Activated CD4-positive, CD25-positive, alpha-beta regulatory T cell treated with anti-CD3 and anti-CD28 coated beads, Interleukin-2, amount 50 U/mL, for 24 hours (primary cell): ENCODE results near the gene CPOX.
"Not testable (repeated sequence)": the region's sequence is repeated elsewhere in the genome, so short reads cannot be mapped to it uniquely, and the experiment has no call there.

Experiments
- ATAC-seq, 2 donors: fragments of 150-1000 bp; cut with Tn5 transposase; one replicate each; pipeline ENCODE4 v1.10.0; 2021; ENCODE audit warnings: mild to moderate bottlenecking in 1 of 2, moderate library complexity in 1 of 2

The CPOX gene

GRCh38 chr3:98561727-98562521 lies 31.5 kb downstream of the CPOX start:
- peak; percentile 15 to 27 for ATAC-seq

DNA sequence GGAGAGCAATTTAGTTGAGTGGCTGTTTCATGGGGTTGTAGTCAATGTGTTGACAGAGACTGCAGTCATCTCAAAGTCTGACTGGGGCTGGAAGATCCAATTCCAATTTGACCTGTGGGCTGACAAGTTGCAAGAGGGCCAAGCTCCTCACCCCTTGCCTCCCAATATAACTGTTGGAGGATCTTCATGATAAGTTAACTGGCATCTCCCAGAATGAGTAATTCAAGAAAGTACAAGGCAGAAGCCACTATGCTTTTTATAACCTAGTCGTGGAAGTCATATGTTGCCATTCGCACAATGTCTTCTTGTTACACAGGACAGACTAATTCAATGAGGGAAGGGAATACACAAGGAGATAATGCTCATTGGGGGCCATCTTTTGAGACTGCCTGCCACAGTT lies 32.5 kb downstream of the CPOX start:
- no peak for ATAC-seq

DNA sequence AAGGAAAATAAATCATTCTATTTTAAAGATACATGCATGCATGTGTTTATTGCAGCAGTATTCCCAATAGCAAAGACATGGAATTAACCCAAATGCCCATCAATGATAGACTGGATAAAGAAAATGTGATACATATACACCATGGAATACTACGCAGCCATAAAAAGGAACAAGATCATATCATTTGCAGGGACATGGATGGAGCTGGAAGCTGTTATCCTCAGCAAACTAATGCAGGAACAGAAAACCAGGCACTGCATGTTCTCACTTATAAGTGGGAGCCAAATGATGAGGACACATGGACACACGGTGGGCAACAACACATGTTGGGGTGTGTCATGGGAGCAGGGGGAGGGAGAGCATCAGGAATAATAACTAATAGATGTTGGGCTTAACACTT lies 33.6 kb downstream of the CPOX start:
- not testable (repeated sequence) for ATAC-seq

- no peak for ATAC-seq
Measured at GRCh38 chr3:98558100-98558827, 35.1 kb downstream of the CPOX start.

- peak; percentile 61 to 66 for ATAC-seq
Measured at GRCh38 chr3:98557324-98558010, 35.9 kb downstream of the CPOX start.

GRCh38 chr3:98556164-98557130 lies 37.0 kb downstream of the CPOX start:
- ATAC-seq, result peak; percentile 81 to 82

- ATAC-seq, result no peak
Measured at GRCh38 chr3:98555025-98555379, 38.4 kb downstream of the CPOX start.

GRCh38 chr3:98554580-98554979 lies 38.8 kb downstream of the CPOX start:
- no peak for ATAC-seq

GRCh38 chr3:98553753-98554152 lies 39.7 kb downstream of the CPOX start:
- ATAC-seq, result no peak

GRCh38 chr3:98553021-98553563 lies 40.3 kb downstream of the CPOX start:
- ATAC-seq, result no peak

GRCh38 chr3:98552232-98553020 lies 41.0 kb downstream of the CPOX start:
- ATAC-seq, result no peak

DNA sequence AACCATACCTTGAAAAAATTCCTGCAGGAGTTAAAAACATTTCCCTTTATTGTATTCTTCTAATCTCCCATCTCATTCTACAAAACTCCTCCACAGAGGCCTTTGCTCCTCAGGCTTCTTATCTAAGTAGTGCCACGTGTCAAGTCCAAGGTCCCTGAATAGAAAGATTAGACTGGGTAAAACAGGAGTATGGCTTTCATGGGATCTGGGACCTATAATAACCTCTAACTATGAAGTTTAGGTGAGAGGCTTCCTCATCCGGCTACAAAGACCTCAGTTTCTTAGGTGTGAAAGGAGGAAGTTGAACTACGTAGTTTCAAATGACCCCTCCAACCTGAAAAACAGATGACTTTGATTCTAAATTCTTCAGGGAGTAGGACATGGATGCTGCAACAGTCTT lies 41.7 kb downstream of the CPOX start:
- ATAC-seq, result no peak

DNA sequence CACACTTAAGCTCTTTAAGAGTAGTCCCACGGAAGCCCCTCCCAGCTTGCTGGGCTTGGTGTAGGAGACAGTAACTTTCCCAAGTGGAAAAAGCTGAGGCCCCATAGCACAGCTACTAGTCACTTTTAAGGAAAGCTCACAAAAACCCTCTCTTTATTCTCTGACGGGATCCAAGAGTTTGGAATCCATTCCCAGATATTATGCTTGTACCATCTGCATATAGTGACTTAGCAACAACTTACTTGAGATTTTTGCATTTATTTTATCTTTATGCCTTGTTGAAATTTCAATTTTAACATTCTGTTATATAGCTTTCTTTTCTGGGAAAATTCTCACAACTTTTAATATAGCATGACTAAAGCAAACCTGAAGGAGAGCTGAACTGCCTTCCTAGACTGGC lies 42.2 kb downstream of the CPOX start:
- no peak for ATAC-seq

GRCh38 chr3:98550833-98551232 lies 42.6 kb downstream of the CPOX start:
- no peak for ATAC-seq

DNA sequence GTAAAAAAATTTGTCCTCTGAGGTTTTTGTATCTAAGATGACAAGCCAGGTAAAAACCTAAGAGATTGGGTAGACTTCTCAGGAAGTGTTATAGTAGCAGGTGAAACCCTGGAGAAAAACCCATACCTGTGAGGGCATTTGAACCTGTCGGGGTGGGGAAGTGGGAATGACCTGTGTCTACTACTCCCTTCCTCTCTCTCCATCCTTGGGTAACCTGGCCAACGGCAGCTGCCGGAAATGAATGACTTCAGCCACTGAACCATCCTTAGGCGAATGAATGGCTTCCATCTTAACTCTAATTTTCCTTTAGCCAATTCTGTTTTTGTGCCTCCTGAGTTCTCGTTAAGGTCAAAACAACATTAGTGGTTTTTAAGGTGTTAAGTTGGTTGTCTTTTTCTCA lies 44.9 kb downstream of the CPOX start:
- ATAC-seq, result no peak

- ATAC-seq, result peak; percentile 91 to 93
Measured at GRCh38 chr3:98545940-98546339, 47.5 kb downstream of the CPOX start.

GRCh38 chr3:98542623-98543022 lies 50.8 kb downstream of the CPOX start:
- no peak for ATAC-seq

GRCh38 chr3:98541695-98542094 lies 51.7 kb downstream of the CPOX start:
- no peak for ATAC-seq

DNA sequence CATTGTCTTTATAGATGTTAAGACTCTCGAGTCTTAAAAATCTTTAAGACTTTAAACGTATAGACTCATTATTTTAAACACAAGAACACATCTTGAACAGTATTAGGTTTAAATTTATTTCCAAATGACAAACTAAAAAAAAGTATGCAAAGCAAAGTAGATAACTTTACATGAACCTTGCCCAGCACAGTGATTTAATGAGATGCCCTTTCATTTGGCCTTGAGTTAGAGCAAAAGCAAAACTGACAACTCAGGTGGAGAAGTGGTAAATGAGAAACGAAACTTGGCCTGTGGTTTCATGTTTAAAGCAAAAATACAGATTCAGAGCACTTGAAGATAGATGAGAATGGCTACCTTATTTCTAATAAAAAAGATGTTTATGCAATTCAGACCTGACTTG lies 53.1 kb downstream of the CPOX start:
- peak; percentile 41 to 53 for ATAC-seq

- ATAC-seq, result peak; percentile 80 to 82
Measured at GRCh38 chr3:98536456-98537017, 56.9 kb downstream of the CPOX start.

GRCh38 chr3:98534734-98535133 lies 58.7 kb downstream of the CPOX start:
- no peak for ATAC-seq
